ENCODE results near the gene GRPEL2.

The GRPEL2 gene

DNA sequence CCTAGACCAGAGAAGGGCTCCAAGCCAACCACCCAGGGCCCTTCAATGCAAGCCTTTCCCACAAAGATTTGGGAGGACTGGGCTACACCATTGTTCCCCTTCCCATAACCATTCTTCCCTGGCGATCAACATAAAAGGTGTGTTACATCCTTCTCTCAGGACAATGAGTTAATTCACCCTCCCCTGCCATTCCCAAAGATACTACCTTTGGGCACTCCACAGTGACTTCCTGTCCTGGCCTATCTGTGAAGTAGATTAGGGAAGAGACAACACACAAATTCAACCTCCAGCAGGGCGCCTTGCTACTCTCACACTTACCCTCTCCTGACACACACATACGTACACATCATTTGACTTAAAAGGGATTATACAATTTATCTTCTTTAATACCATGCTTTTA is 57.0 kb downstream of the GRPEL2 start:
- no peak for FAIRE-seq

All from TTC549 (cell line).